Panc1 (cell line): ENCODE measurements around the gene NPAS2.

Experiments used
- POLR2AphosphoS5 ChIP-seq: IDR thresholded peaks from 2 replicates; pipeline ENCODE4 v1.6.1; 2012; ENCODE audit warnings: mild to moderate bottlenecking, low read depth, low read length, moderate library complexity
- SIN3A ChIP-seq: IDR thresholded peaks from 2 replicates; pipeline ENCODE4 v1.6.1; 2012; ENCODE audit warnings: low read depth, mild to moderate bottlenecking, low read length, moderate library complexity, borderline replicate concordance; ENCODE audit not compliant: insufficient read depth
- TCF7L2 ChIP-seq: IDR thresholded peaks from 2 replicates; pipeline ENCODE4 v1.6.1; 2011; ENCODE audit warnings: mild to moderate bottlenecking, low read depth, low read length, inconsistent platforms
- TF ChIP-seq, protein P1 (sequence below): fragments of 450-650 bp; IDR thresholded peaks from 2 replicates; pipeline ENCODE4 v1.5.1; 2017; ENCODE audit warnings: mild to moderate bottlenecking
- TF ChIP-seq, protein P2 (sequence below), 2 experiments: IDR thresholded peaks; 2 replicates each; pipeline ENCODE4 v1.6.1; 2011 to 2012; ENCODE audit warnings: low read depth in 2 of 2, control low read depth in 1 of 2, low read length in 1 of 2, mild to moderate bottlenecking in 1 of 2, moderate library complexity in 1 of 2; ENCODE audit not compliant: insufficient read depth in 1 of 2

DNA sequence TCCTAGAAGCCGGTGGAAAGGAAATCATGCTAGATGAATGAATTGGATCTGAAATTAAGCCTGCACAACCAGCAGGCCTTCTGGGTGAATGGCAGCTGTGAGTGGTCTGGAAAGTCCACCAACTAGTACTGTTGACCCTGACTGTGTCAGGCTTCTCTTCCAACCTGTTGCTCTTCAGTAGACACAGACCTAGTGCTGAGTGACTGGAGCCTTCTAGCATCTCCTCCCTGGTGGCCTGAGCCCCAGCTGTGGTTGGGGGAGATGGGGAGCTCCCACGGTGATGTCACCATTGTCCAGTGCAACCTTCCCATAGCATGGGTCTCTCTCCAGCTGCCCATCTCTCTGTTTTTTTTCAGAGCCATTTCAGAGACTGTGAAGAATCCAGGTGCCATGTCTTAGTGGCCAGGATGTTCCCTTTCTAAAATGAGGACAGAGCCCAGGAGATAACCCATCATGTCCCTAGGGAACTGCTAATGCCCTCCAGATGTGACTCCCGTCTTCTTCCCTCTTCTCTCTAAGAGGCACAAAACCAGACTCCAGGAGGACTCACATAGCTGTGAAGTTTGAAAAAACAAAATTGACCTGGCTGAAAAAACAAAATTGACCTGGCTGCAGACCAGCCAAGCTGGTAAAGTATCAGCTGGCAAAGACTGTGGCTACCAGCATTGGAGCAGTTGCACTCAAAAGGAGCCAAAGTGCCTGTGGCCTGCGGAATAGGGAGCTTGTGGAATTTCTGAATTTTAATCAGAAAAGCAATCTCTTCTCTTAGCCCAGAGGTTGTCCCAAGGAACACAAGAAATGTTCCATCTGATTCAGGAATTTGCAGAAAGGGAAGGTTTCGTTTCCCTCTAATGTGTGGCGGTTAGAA, 114.8 kb downstream of the NPAS2 start:
- TF ChIP-seq, protein P1, sequence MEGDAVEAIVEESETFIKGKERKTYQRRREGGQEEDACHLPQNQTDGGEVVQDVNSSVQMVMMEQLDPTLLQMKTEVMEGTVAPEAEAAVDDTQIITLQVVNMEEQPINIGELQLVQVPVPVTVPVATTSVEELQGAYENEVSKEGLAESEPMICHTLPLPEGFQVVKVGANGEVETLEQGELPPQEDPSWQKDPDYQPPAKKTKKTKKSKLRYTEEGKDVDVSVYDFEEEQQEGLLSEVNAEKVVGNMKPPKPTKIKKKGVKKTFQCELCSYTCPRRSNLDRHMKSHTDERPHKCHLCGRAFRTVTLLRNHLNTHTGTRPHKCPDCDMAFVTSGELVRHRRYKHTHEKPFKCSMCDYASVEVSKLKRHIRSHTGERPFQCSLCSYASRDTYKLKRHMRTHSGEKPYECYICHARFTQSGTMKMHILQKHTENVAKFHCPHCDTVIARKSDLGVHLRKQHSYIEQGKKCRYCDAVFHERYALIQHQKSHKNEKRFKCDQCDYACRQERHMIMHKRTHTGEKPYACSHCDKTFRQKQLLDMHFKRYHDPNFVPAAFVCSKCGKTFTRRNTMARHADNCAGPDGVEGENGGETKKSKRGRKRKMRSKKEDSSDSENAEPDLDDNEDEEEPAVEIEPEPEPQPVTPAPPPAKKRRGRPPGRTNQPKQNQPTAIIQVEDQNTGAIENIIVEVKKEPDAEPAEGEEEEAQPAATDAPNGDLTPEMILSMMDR: no peak
- TF ChIP-seq POLR2AphosphoS5: no peak
- TF ChIP-seq SIN3A: no peak
- TF ChIP-seq TCF7L2: no peak
- TF ChIP-seq, protein P2, sequence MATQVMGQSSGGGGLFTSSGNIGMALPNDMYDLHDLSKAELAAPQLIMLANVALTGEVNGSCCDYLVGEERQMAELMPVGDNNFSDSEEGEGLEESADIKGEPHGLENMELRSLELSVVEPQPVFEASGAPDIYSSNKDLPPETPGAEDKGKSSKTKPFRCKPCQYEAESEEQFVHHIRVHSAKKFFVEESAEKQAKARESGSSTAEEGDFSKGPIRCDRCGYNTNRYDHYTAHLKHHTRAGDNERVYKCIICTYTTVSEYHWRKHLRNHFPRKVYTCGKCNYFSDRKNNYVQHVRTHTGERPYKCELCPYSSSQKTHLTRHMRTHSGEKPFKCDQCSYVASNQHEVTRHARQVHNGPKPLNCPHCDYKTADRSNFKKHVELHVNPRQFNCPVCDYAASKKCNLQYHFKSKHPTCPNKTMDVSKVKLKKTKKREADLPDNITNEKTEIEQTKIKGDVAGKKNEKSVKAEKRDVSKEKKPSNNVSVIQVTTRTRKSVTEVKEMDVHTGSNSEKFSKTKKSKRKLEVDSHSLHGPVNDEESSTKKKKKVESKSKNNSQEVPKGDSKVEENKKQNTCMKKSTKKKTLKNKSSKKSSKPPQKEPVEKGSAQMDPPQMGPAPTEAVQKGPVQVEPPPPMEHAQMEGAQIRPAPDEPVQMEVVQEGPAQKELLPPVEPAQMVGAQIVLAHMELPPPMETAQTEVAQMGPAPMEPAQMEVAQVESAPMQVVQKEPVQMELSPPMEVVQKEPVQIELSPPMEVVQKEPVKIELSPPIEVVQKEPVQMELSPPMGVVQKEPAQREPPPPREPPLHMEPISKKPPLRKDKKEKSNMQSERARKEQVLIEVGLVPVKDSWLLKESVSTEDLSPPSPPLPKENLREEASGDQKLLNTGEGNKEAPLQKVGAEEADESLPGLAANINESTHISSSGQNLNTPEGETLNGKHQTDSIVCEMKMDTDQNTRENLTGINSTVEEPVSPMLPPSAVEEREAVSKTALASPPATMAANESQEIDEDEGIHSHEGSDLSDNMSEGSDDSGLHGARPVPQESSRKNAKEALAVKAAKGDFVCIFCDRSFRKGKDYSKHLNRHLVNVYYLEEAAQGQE (IDR thresholded peaks at IDR 0.05; ENCODE audit: insufficient read depth in 1 of 2, low read depth in 2 of 2, low read length in 1 of 2): no peak
